ENCODE results near the gene RIMBP3C. TPM values are rescaled to one million over a fixed set of nuclear protein-coding genes. Genes with fewer than 3 reads are reported as not detected.
"Not testable (repeated sequence)": the region's sequence is repeated elsewhere in the genome, so short reads cannot be mapped to it uniquely, and the experiment has no call there.

The RIMBP3C gene
- total RNA-seq, 1 donor from 2014 or later = 0.34 TPM

DNA sequence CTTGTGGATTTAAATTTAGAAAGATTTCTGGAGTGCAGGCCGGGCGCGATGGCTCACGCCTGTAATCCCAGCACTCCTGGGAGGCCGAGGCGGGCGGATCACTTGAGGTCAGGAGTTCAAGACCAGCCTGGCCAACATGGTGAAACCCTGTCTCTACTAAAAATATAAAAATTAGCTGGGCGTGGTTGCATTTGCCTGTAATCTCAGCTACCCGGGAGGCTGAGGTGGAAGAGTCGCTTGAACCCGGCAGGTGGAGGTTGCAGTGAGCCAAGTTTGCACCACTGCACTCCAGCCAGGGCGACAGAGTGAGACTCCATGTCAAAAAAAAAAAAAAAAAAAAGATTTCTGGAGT, 17.8 kb upstream of the RIMBP3C start:
- H3K27me3 Mint-ChIP-seq (ENCODE audit: insufficient read depth); DNase-seq (ENCODE audit: low spot score); intact Hi-C loops (cut with micrococcal nuclease); H3K9me3 Mint-ChIP-seq: not testable (repeated sequence)
- peak overlapping the region; percentile 84 for H3K27ac Mint-ChIP-seq
- H3K4me1 Mint-ChIP-seq (ENCODE audit: low read depth) = peaks cover 48% of the 10 kb centered on the region
- H3K36me3 Mint-ChIP-seq (ENCODE audit: low read depth) = peaks cover 23% of the 10 kb centered on the region
- peak overlapping the region; percentile 96 for H3K4me3 Mint-ChIP-seq

- Mint-ChIP-seq H3K27me3 (ENCODE audit: insufficient read depth) (no peaks in the 10 kb centered on the region), H3K4me1 (ENCODE audit: low read depth) (peaks cover 47% of the 10 kb centered on the region)
- intact Hi-C loops (cut with micrococcal nuclease) = no loop called here
Observed at GRCh38 chr22:21568347-21569075, 17.2 kb upstream of the RIMBP3C start.

GRCh38 chr22:21567456-21568346, 16.4 kb upstream of the RIMBP3C start, which contains the start of gene UBE2L3:
Gene UBE2L3, plus strand, starts transcription at chr22:21567714. Its CDS starts 31 bp downstream, at chr22:21567745.
- Mint-ChIP-seq H3K36me3 (ENCODE audit: low read depth) (peaks cover 18% of the 10 kb centered on the region), H3K4me1 (ENCODE audit: low read depth) (peaks cover 40% of the 10 kb centered on the region), H3K27ac (peak within 1 kb of the TSS; percentile 95), H3K4me3 (peak within 1 kb of the TSS; percentile 96), H3K27me3 (ENCODE audit: insufficient read depth) (no peaks in the 10 kb centered on the region), H3K9me3 (no peaks in the 10 kb centered on the region)
- peak; percentile 80 for DNase-seq (ENCODE audit: low spot score)
- intact Hi-C loops (cut with micrococcal nuclease) = loop anchor here (1.0 to 2.0 kb wide), 2 partner anchors 62 to 75 kb away; partner anchors contain the start of gene SDF2L1

More at GRCh38 chr22:21568347-21569075, 17.2 kb upstream of the RIMBP3C start:
- peaks cover 23% of the 10 kb centered on the region for H3K36me3 Mint-ChIP-seq (ENCODE audit: low read depth)
- peak; percentile 8 for DNase-seq (ENCODE audit: low spot score)
- H3K27ac Mint-ChIP-seq = peak overlapping the region; percentile 95
- no peaks in the 10 kb centered on the region for H3K9me3 Mint-ChIP-seq
- H3K4me3 Mint-ChIP-seq = peak overlapping the region; percentile 96

DNA sequence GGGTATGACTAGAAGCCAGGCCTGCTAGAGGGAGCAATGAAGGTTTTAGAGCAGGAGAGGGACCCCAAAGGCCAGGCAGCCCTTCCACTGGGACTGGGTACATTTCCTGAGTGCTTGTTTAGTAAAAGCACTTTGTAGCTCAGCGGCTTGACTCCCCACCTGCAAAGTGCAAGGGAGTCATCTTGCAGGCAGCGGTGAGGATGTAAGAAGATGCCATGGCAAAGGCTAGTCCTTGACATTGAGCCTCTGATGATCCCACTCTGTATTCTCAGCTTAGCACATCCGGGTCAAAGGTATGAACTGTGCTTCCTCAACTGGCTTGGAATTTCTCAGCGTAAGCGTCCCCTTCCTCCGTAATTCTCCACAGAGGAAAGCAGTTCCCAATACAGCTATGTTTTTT, 13.2 kb upstream of the RIMBP3C start:
- H3K4me1 Mint-ChIP-seq (ENCODE audit: low read depth) = peaks cover 10% of the 10 kb centered on the region
- no peak overlapping the region for H3K27ac Mint-ChIP-seq
- DNase-seq (ENCODE audit: low spot score) = no peak

GRCh38 chr22:21563912-21564311, 12.7 kb upstream of the RIMBP3C start:
- peaks cover 4% of the 10 kb centered on the region for H3K27me3 Mint-ChIP-seq (ENCODE audit: insufficient read depth)
- no peak overlapping the region for H3K4me3 Mint-ChIP-seq
- H3K36me3 Mint-ChIP-seq (ENCODE audit: low read depth) = peaks cover 5% of the 10 kb centered on the region
- intact Hi-C loops (cut with micrococcal nuclease) = no loop called here
- no peak for DNase-seq (ENCODE audit: low spot score)
- H3K27ac Mint-ChIP-seq = no peak overlapping the region
- peaks cover 7% of the 10 kb centered on the region for H3K4me1 Mint-ChIP-seq (ENCODE audit: low read depth)
- H3K9me3 Mint-ChIP-seq = no peaks in the 10 kb centered on the region

More for the DNA sequence above, 13.2 kb upstream of the RIMBP3C start:
- H3K9me3 Mint-ChIP-seq = no peaks in the 10 kb centered on the region
- intact Hi-C loops (cut with micrococcal nuclease) = no loop called here
- H3K36me3 Mint-ChIP-seq (ENCODE audit: low read depth) = peaks cover 7% of the 10 kb centered on the region
- H3K27me3 Mint-ChIP-seq (ENCODE audit: insufficient read depth) = peaks cover 4% of the 10 kb centered on the region
- no peak overlapping the region for H3K4me3 Mint-ChIP-seq

DNA sequence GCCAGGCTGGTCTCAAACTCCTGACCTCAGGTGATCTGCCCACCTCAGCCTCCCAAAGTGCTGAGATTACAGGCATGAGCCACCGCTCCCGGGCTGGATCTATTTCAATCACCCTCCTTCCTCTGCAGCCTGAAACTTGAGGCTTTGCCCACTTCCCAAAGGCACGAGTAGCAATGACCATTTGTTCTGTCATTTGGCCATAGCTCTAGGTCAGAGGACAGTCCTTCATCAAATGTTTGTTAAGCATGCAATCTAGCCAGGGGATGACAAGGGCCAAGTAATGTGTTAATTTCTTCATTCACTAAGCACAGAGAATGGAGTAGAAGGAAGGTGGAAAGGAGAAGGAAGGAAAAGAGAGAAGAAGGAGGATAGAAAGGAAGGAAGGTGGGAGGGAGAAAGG, 9.4 kb upstream of the RIMBP3C start:
- H3K4me1 Mint-ChIP-seq (ENCODE audit: low read depth); H3K36me3 Mint-ChIP-seq (ENCODE audit: low read depth); H3K27ac Mint-ChIP-seq; DNase-seq (ENCODE audit: low spot score); H3K27me3 Mint-ChIP-seq (ENCODE audit: insufficient read depth); intact Hi-C loops (cut with micrococcal nuclease); H3K9me3 Mint-ChIP-seq; H3K4me3 Mint-ChIP-seq: not testable (repeated sequence)

GRCh38 chr22:21559345-21560125, 8.3 kb upstream of the RIMBP3C start:
- H3K9me3 Mint-ChIP-seq; DNase-seq (ENCODE audit: low spot score); H3K27me3 Mint-ChIP-seq (ENCODE audit: insufficient read depth); H3K4me3 Mint-ChIP-seq; H3K27ac Mint-ChIP-seq; intact Hi-C loops (cut with micrococcal nuclease); H3K36me3 Mint-ChIP-seq (ENCODE audit: low read depth); H3K4me1 Mint-ChIP-seq (ENCODE audit: low read depth): not testable (repeated sequence)

- H3K4me3 Mint-ChIP-seq; H3K36me3 Mint-ChIP-seq (ENCODE audit: low read depth); intact Hi-C loops (cut with micrococcal nuclease); DNase-seq (ENCODE audit: low spot score); H3K9me3 Mint-ChIP-seq; H3K27me3 Mint-ChIP-seq (ENCODE audit: insufficient read depth); H3K4me1 Mint-ChIP-seq (ENCODE audit: low read depth); H3K27ac Mint-ChIP-seq: not testable (repeated sequence)
Observed at GRCh38 chr22:21550678-21551047, 598 bp downstream of the RIMBP3C start.

GRCh38 chr22:21550008-21550677, 1.1 kb downstream of the RIMBP3C start:
- H3K27me3 Mint-ChIP-seq (ENCODE audit: insufficient read depth); H3K36me3 Mint-ChIP-seq (ENCODE audit: low read depth); H3K4me1 Mint-ChIP-seq (ENCODE audit: low read depth); H3K4me3 Mint-ChIP-seq; intact Hi-C loops (cut with micrococcal nuclease); H3K27ac Mint-ChIP-seq; H3K9me3 Mint-ChIP-seq; DNase-seq (ENCODE audit: low spot score): not testable (repeated sequence)

DNA sequence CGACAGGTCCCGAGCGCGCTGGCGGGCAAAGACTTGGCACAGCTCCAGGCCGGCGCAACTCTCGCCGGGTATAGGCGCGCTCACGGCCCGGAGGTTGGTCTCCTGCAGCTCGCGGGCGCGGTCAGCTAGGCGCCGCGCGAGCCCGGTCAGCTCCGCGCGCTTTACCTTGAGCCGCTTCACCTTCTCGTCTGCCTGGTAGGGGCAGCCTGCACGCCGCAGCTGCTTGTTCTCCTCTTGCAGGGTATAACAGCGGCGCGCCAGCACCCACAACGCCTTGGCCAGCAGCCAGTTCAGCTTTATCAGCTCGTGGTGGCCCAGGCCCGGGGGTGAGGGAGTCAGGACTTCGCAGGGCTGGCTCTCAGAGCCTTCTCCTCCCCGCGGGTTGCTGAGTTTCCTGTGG, 1.7 kb downstream of the RIMBP3C start:
- H3K27ac Mint-ChIP-seq; H3K4me1 Mint-ChIP-seq (ENCODE audit: low read depth); H3K4me3 Mint-ChIP-seq; H3K27me3 Mint-ChIP-seq (ENCODE audit: insufficient read depth); H3K36me3 Mint-ChIP-seq (ENCODE audit: low read depth); H3K9me3 Mint-ChIP-seq; intact Hi-C loops (cut with micrococcal nuclease); DNase-seq (ENCODE audit: low spot score): not testable (repeated sequence)

- not testable (repeated sequence) for DNase-seq (ENCODE audit: low spot score); H3K27me3 Mint-ChIP-seq (ENCODE audit: insufficient read depth); H3K4me3 Mint-ChIP-seq
Observed at GRCh38 chr22:21544432-21545322, 6.6 kb downstream of the RIMBP3C start.

More at GRCh38 chr22:21544432-21545322, 6.6 kb downstream of the RIMBP3C start:
- H3K4me1 Mint-ChIP-seq (ENCODE audit: low read depth); H3K9me3 Mint-ChIP-seq; H3K36me3 Mint-ChIP-seq (ENCODE audit: low read depth); H3K27ac Mint-ChIP-seq; intact Hi-C loops (cut with micrococcal nuclease): not testable (repeated sequence)

Data from activated T-helper 1 cell treated with anti-CD3 and anti-CD28 coated beads, Interleukin-12 subunit alpha, Interleukin-12 subunit beta, Interleukin-2, Interleukin-4 antibody, amounts not matched to agents 30 ng/mL and 10 ng/mL and 1 ng/mL, durations not matched to agents 14 hours and 24 hours and 36 hours (primary cell).